Keratinocyte (primary cell): Measurements from ENCODE around the gene SYNE1. TPM values are rescaled to one million over a fixed set of nuclear protein-coding genes. Genes with fewer than 3 reads are reported as not detected.

Experiments
- DNase-seq: peaks from one replicate; pipeline ENCODE4 v3.0.0-alpha.2; 2011; ENCODE audit warnings: low read depth, missing footprints, low spot score
- FAIRE-seq: peaks from 2 replicates; lab custom pipeline; 2011; peaks lifted over from hg19 to GRCh38; lab: Jason Lieb, UNC
- H2AFZ ChIP-seq: 2 replicates; pipeline ENCODE4 v1.6.0; 2012; ENCODE audit warnings: low read length, control low read depth, inconsistent platforms; ENCODE audit not compliant: control insufficient read depth
- H3K27ac ChIP-seq: 2 replicates; pipeline ENCODE4 v1.5.1; 2011; ENCODE audit warnings: low read length; ENCODE audit not compliant: control insufficient read depth, insufficient read depth
- H3K27me3 ChIP-seq: 3 replicates; pipeline ENCODE4 v1.6.0; 2011; ENCODE audit warnings: low read length; ENCODE audit not compliant: control insufficient read depth, insufficient read depth; ENCODE audit errors: extremely low read depth
- H3K36me3 ChIP-seq, 2 experiments: 2 replicates in 1 of 2; 3 replicates in 1 of 2; pipeline ENCODE4 v1.5.1; 2011; ENCODE audit warnings: low read length in 2 of 2, mild to moderate bottlenecking in 1 of 2; ENCODE audit not compliant: control insufficient read depth in 2 of 2, insufficient read depth in 2 of 2; ENCODE audit errors: extremely low read depth in 1 of 2
- H3K4me1 ChIP-seq: 3 replicates; pipeline ENCODE4 v1.5.1; 2011; ENCODE audit warnings: low read length; ENCODE audit not compliant: control insufficient read depth, insufficient read depth; ENCODE audit errors: extremely low read depth
- H3K4me2 ChIP-seq: 3 replicates; pipeline ENCODE4 v1.6.0; 2011; ENCODE audit warnings: low read depth, low read length; ENCODE audit not compliant: control insufficient read depth, insufficient read depth; ENCODE audit errors: extremely low read depth
- H3K4me3 ChIP-seq, 3 experiments: fragments of 200-600 bp in 1 of 3; sonication (generic) in 1 of 3; 2 replicates in 2 of 3; 3 replicates in 1 of 3; pipeline ENCODE4 v1.5.1; 2011 to 2016; ENCODE audit warnings: low read length in 3 of 3, mild to moderate bottlenecking in 3 of 3, control low read depth in 2 of 3, inconsistent platforms in 1 of 3, low read depth in 1 of 3, mixed read lengths in 1 of 3, mixed run types in 1 of 3, moderate library complexity in 1 of 3; ENCODE audit not compliant: control insufficient read depth in 2 of 3, insufficient read depth in 2 of 3; ENCODE audit errors: extremely low read depth in 1 of 3
- H3K79me2 ChIP-seq: 2 replicates; pipeline ENCODE4 v1.6.0; 2012; ENCODE audit warnings: low read length; ENCODE audit not compliant: control insufficient read depth, insufficient read depth
- H3K9ac ChIP-seq: 3 replicates; pipeline ENCODE4 v1.6.0; 2011; ENCODE audit warnings: low read length; ENCODE audit not compliant: control insufficient read depth, insufficient read depth; ENCODE audit errors: extremely low read depth
- H3K9me1 ChIP-seq: 3 replicates; pipeline ENCODE4 v1.6.0; 2011; ENCODE audit warnings: low read length; ENCODE audit not compliant: control insufficient read depth, insufficient read depth; ENCODE audit errors: extremely low read depth
- H3K9me3 ChIP-seq: 2 replicates; pipeline ENCODE4 v1.5.1; 2012; ENCODE audit warnings: low read depth, low read length; ENCODE audit not compliant: control insufficient read depth
- H4K20me1 ChIP-seq: 3 replicates; pipeline ENCODE4 v1.6.0; 2011; ENCODE audit warnings: low read length; ENCODE audit not compliant: control insufficient read depth, insufficient read depth; ENCODE audit errors: extremely low read depth
- CTCF ChIP-seq, 3 experiments: IDR thresholded peaks in 1 of 3; conservative IDR thresholded peaks in 1 of 3; optimal IDR thresholded peaks in 1 of 3; 2 replicates in 2 of 3; 3 replicates in 1 of 3; pipeline versions ENCODE3 to v1.5.1; 2011; ENCODE audit warnings: low read length in 3 of 3, mild to moderate bottlenecking in 3 of 3, moderate library complexity in 2 of 3, control low read depth in 1 of 3, inconsistent platforms in 1 of 3; ENCODE audit not compliant: insufficient read depth in 2 of 3; ENCODE audit errors: extremely low read depth in 1 of 3
- EZH2 ChIP-seq: IDR thresholded peaks from one replicate; pipeline ENCODE4 v1.6.1; 2012; ENCODE audit warnings: inconsistent platforms, mild to moderate bottlenecking, low read length, moderate library complexity
- dilution Hi-C: fragments of 300-500 bp; cut with MboI; formaldehyde crosslinking; loops from one replicate; pipeline ENCODE4 v1.7.0; 2020; ENCODE audit warnings: low sequenced_read_pairs; ENCODE audit not compliant: extremely low pct_ligation_motif_present
- polyA plus RNA-seq, 5 experiments: library from polyadenylated mRNA; depleted of rRNA in 3 of 5; stranded (reverse) in 3 of 5; stranded (forward) in 1 of 5; unstranded in 1 of 5; fragments of >200 nt; gene quantifications; 1 replicate in 1 of 5; 2 replicates in 3 of 5; 3 replicates in 1 of 5; pipeline versions ENCODE4 v1.2.1 to v1.2.3, GENCODE V29; 2011 to 2012; ENCODE audit warnings: missing spikeins in 2 of 5, low read depth in 1 of 5, low replicate concordance in 1 of 5

Gene SYNE1
- polyA plus RNA-seq, 1 donor (not counting 4 experiments of a cell fraction or from before 2014, with no cell fraction given), result 4.0 TPM

- DNase-seq (no peak), FAIRE-seq (no peak)
- Histone ChIP-seq H3K27ac (no peak overlapping the region), H3K4me2 (no peak overlapping the region), H3K36me3 (no peaks in the 10 kb centered on the region), H3K4me1 (peaks cover 28% of the 10 kb centered on the region), H3K9ac (no peak overlapping the region), H3K9me1 (no peaks in the 10 kb centered on the region), H3K4me3 (no peak overlapping the region), H2AFZ (no peak overlapping the region), H4K20me1 (no peaks in the 10 kb centered on the region), H3K27me3 (no peaks in the 10 kb centered on the region), H3K79me2 (no peaks in the 10 kb centered on the region), H3K9me3 (no peaks in the 10 kb centered on the region)
- TF ChIP-seq EZH2 (no peak), CTCF (optimal IDR thresholded peaks at IDR 0.05 in 1 of 3, IDR thresholded peaks at IDR 0.05 in 1 of 3, conservative IDR thresholded peaks at IDR 0.05 in 1 of 3; ENCODE audit: extremely low read depth in 1 of 3, insufficient read depth in 2 of 3, low read length in 3 of 3) (no peak)
- dilution Hi-C loops, result no loop called here
These were observed 64.6 kb downstream of the SYNE1 start for GRCh38 chr6:152572338-152573088.

GRCh38 chr6:152571943-152572337 is 65.2 kb downstream of the SYNE1 start:
- Histone ChIP-seq H3K27ac (no peak overlapping the region), H3K9me1 (no peaks in the 10 kb centered on the region), H3K36me3 (no peaks in the 10 kb centered on the region), H3K4me1 (peaks cover 28% of the 10 kb centered on the region), H3K79me2 (no peaks in the 10 kb centered on the region), H4K20me1 (no peaks in the 10 kb centered on the region), H2AFZ (no peak overlapping the region), H3K4me3 (no peak overlapping the region), H3K4me2 (no peak overlapping the region), H3K9me3 (no peaks in the 10 kb centered on the region), H3K27me3 (no peaks in the 10 kb centered on the region), H3K9ac (no peak overlapping the region)
- dilution Hi-C loops, result no loop called here
- TF ChIP-seq CTCF (optimal IDR thresholded peaks at IDR 0.05 in 1 of 3, IDR thresholded peaks at IDR 0.05 in 1 of 3, conservative IDR thresholded peaks at IDR 0.05 in 1 of 3; ENCODE audit: extremely low read depth in 1 of 3, insufficient read depth in 2 of 3, low read length in 3 of 3) (no peak), EZH2 (no peak)
- DNase-seq, result no peak
- FAIRE-seq, result no peak
